Measurements from ENCODE around the gene ZCCHC13. TPM values are rescaled to one million over a fixed set of nuclear protein-coding genes. Genes with fewer than 3 reads are reported as not detected.
"Not testable (repeated sequence)": the region's sequence is repeated elsewhere in the genome, so short reads cannot be mapped to it uniquely, and the experiment has no call there.

The ZCCHC13 gene
- total RNA-seq, 1 donor from 2014 or later = not detected

DNA sequence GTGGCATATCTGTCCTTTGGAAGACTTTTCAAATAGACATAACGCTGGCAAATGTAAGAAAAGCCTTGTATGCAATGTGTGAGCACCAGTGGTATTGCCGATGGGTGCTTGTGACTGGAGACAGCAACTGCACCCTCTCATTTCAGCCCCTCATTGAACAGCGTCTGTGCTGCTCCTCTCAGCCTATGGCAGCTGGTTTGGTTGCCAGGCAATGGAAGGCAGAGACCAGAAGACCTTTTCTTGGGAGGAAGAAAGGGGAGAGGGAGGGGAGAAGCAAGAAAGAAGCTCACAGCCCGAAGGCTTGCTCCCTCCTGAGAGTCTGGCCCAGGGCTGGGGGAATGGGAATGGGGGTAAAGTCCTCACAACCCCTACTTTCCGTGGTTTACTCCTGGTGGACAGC lies 20.2 kb downstream of the ZCCHC13 start:
- TF ChIP-seq, protein P1, sequence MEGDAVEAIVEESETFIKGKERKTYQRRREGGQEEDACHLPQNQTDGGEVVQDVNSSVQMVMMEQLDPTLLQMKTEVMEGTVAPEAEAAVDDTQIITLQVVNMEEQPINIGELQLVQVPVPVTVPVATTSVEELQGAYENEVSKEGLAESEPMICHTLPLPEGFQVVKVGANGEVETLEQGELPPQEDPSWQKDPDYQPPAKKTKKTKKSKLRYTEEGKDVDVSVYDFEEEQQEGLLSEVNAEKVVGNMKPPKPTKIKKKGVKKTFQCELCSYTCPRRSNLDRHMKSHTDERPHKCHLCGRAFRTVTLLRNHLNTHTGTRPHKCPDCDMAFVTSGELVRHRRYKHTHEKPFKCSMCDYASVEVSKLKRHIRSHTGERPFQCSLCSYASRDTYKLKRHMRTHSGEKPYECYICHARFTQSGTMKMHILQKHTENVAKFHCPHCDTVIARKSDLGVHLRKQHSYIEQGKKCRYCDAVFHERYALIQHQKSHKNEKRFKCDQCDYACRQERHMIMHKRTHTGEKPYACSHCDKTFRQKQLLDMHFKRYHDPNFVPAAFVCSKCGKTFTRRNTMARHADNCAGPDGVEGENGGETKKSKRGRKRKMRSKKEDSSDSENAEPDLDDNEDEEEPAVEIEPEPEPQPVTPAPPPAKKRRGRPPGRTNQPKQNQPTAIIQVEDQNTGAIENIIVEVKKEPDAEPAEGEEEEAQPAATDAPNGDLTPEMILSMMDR (IDR thresholded peaks at IDR 0.05; ENCODE audit: insufficient read depth, low read length, severe bottlenecking) = no peak
- Histone ChIP-seq H3K27me3 (ENCODE audit: control insufficient read depth, insufficient read depth, low read length) (no peaks in the 10 kb centered on the region), H3K36me3 (ENCODE audit: control insufficient read depth, insufficient read depth, low read length) (no peaks in the 10 kb centered on the region), H3K4me3 (ENCODE audit: low read depth, low read length) (no peak overlapping the region)
- DNase-seq (ENCODE audit: low read depth) (no peak), FAIRE-seq (no peak)

DNA sequence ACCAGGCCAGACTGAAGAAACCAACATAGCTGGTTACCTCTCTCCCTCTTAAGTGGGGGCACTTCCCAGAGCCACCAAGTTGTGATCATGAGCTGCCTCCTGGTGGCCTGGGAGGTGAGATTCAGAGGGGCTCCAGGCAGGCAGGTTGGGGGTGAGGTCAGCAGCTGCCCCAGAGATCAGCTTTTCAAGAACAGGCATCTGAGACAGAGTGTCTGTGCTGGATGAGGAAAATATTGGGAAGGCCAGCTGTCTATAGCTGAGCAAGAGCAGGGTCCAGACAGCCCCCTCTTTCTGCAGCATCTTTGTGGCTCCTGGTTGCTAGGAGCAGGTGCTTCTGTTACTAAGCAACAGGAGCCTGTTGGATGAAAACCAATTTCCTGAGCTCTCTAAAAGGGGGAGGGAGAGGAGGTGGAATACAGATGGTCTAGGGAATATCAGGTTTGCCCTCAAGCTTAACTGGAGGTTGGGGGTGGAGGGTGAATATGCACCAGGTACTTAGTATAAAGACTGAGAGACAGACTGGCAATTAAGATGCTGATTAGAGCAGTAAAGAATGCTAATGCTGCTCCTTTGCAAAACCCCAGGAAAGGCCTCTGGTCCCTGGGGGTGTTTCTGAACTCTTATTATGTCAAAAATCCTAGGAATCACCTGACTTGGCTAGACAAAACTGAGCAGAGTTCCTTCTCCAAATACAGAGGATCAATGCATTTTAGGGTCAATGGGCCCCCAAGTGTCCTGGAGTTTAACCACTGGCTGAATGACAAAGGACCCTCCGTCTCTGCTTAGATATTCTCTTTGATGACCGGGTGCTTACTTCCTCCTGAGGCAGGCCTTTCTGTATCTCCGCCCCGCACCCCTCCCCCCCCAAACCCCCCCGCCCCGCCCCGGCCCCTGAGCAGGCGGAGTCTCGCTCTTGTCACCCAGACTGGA lies 21.4 kb downstream of the ZCCHC13 start:
- no peak for FAIRE-seq

DNA sequence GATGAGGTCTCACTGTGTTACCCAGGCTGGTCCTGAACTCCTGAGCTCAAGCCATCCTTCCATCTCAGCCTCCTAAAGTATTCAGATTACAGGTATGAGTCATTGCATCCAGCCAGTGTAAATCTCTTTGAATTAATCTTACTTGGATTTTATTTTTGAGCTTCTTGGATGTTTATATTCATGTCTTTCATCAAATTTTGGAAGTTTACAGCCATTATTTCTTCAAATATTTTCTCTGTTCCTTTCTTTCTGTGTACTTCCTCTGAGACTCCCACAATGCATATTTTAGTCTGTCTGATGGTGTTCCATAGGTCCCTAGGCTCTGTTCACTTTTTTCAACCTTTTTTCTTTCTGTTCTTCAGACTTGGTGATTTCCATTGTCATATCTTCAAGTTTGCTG lies 34.9 kb downstream of the ZCCHC13 start:
- TF ChIP-seq, protein P1 (IDR thresholded peaks at IDR 0.05; ENCODE audit: insufficient read depth, low read length, severe bottlenecking) = no peak
- DNase-seq (ENCODE audit: low read depth) (no peak), FAIRE-seq (no peak)
- no peaks in the 10 kb centered on the region for H3K27me3 ChIP-seq (ENCODE audit: control insufficient read depth, insufficient read depth, low read length)
- no peaks in the 10 kb centered on the region for H3K36me3 ChIP-seq (ENCODE audit: control insufficient read depth, insufficient read depth, low read length)
- H3K4me3 ChIP-seq (ENCODE audit: low read depth, low read length) = no peak overlapping the region

More for the DNA sequence above, 21.4 kb downstream of the ZCCHC13 start:
- Histone ChIP-seq H3K4me3 (ENCODE audit: low read depth, low read length) (no peak overlapping the region), H3K36me3 (ENCODE audit: control insufficient read depth, insufficient read depth, low read length) (no peaks in the 10 kb centered on the region), H3K27me3 (ENCODE audit: control insufficient read depth, insufficient read depth, low read length) (no peaks in the 10 kb centered on the region)
- no peak for DNase-seq (ENCODE audit: low read depth)
- TF ChIP-seq, protein P1 (IDR thresholded peaks at IDR 0.05; ENCODE audit: insufficient read depth, low read length, severe bottlenecking) = no peak

DNA sequence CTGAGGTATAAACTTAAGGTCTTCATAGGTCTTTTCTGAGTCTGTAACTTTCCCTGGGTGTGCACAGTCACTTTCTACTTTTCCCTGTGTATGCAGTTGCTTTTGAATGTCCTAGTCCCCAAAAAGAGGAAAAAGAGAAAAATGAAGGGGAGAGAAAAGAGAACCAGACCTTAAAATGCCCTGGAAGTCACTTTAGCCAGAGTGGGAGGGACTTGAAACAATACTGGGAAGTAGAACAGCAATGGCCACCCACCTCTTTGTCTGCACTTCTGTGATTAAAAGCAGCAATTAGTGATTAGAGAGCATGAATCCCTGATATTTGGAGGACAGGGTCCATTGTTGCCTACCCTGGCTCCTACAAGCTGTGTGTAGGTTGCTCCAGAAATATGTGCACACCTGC lies 36.1 kb downstream of the ZCCHC13 start:
- DNase-seq (ENCODE audit: low read depth) (no peak), FAIRE-seq (no peak)
- Histone ChIP-seq H3K27me3 (ENCODE audit: control insufficient read depth, insufficient read depth, low read length) (no peaks in the 10 kb centered on the region), H3K36me3 (ENCODE audit: control insufficient read depth, insufficient read depth, low read length) (no peaks in the 10 kb centered on the region), H3K4me3 (ENCODE audit: low read depth, low read length) (no peak overlapping the region)
- TF ChIP-seq, protein P1 (IDR thresholded peaks at IDR 0.05; ENCODE audit: insufficient read depth, low read length, severe bottlenecking) = no peak

DNA sequence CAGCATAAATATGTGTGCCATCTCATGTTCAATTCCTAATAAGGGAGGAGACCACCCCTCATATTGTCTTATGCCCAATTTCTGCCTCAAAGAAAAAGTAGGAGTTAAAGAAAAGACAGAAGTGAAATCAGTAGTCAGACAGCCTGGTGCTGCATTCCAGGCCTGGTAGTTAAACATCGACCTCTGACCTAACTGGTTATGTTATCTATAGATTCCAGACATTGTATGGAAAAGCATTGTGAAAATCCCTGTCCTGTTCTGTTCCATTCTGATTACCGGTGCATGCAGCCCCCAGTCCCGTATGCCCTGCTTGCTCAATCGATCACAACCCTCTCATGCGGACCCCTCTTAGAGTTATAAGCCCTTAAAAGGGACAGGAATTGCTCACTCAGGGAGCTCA lies 38.2 kb downstream of the ZCCHC13 start:
- FAIRE-seq; DNase-seq (ENCODE audit: low read depth); H3K36me3 ChIP-seq (ENCODE audit: control insufficient read depth, insufficient read depth, low read length); H3K4me3 ChIP-seq (ENCODE audit: low read depth, low read length); H3K27me3 ChIP-seq (ENCODE audit: control insufficient read depth, insufficient read depth, low read length): not testable (repeated sequence)

DNA sequence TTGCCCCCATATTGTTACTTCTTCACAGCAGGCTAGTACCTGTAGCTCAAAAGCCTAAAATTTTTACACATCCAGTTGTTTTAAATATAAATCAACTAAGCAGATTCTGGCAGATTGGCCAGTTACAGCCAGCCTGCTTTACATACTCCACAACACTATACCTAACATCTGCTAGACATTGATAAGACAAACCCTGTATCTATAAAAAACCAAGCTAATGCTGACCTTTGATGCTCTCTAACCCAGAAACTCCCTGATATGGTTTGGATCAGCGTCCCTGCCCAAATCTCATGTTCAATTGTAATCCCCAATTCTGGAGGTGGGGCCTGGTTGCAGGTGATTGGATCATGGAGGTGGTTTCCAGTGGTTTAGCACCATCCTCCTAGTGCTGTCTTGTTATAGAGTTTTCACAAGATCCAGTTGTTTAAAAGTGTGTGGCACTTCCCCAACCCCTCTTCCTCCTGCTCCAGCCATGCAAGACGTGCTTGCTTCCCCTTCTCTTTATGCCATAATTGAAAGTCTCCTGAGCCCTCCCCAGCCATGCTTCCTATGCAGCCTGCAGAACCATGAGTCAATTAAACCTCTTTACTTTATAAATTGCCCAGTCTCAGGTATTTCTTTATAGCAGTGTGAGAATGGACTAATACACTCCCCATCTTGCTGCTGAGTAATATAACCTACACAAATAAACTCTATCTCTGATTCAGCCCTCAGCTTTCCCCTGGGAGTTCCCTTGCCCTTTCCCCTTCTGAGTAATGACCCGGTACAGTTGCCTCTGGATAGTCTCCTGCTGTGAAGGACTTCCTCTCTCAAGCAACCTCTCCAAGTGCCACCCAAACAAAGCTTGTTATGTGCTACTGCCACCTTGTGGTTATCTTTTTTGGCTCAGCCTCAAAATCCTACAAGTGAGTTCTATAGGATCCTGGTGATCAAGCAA lies 39.6 kb downstream of the ZCCHC13 start:
- no peak overlapping the region for H3K4me3 ChIP-seq (ENCODE audit: low read depth, low read length)
- no peaks in the 10 kb centered on the region for H3K27me3 ChIP-seq (ENCODE audit: control insufficient read depth, insufficient read depth, low read length)
- FAIRE-seq (peak; percentile 55), DNase-seq (ENCODE audit: low read depth) (peak; percentile 91)
- H3K36me3 ChIP-seq (ENCODE audit: control insufficient read depth, insufficient read depth, low read length) = no peaks in the 10 kb centered on the region
- TF ChIP-seq, protein P1 (IDR thresholded peaks at IDR 0.05; ENCODE audit: insufficient read depth, low read length, severe bottlenecking) = peak; percentile 61
